CD1c-positive myeloid dendritic cell (primary cell): ENCODE data around the gene MARCKSL1.
"Not testable (repeated sequence)": the region's sequence is repeated elsewhere in the genome, so short reads cannot be mapped to it uniquely, and the experiment has no call there.

Experiments used
- DNase-seq: peaks from one replicate; pipeline ENCODE4 v3.0.0-alpha.2; 2016; ENCODE audit errors: extremely low spot score

MARCKSL1 gene

DNA sequence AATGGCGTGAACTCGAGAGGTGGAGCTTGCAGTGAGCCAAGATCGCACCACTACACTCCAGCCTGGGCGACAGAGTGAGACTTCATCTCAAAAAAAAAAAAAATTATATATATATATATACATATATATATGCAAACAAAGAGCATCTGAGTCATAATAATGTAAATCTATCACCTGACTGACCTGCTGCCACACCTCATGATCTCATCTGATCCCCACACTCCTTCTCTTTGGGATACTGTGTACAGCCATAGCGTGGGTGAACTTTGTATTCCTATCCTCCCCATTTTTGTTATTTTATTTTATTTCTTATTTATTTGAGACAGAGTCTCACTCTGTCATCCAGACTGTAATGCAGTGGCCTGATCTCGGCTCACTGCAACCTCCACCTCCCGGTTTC lies 46.8 kb downstream of the MARCKSL1 start:
- DNase-seq, result no peak

- no peak for DNase-seq
Measured at GRCh38 chr1:32286763-32287162, 49.3 kb downstream of the MARCKSL1 start.

DNA sequence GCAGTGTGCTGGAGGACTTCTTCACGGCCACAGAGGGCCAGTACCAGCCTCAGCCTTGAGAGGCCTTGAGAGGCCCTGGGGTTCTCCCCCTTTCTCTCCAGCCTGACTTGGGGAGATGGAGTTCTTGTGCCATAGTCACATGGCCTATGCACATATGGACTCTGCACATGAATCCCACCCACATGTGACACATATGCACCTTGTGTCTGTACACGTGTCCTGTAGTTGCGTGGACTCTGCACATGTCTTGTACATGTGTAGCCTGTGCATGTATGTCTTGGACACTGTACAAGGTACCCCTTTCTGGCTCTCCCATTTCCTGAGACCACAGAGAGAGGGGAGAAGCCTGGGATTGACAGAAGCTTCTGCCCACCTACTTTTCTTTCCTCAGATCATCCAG lies 50.4 kb downstream of the MARCKSL1 start:
- no peak for DNase-seq

GRCh38 chr1:32284777-32285176 lies 51.3 kb downstream of the MARCKSL1 start:
- DNase-seq, result not testable (repeated sequence)
